HEK293 (cell line): ENCODE data around the gene ZFAND3.

Source experiments
- CTCF ChIA-PET: fragments of 350-600 bp; formaldehyde crosslinking; extraction: SDS; loops from one replicate; lab custom pipeline; 2021; ENCODE audit warnings: antibody characterized with exemption; lab: Yijun Ruan, JAX
- POLR2A ChIA-PET: fragments of 300-600 bp; formaldehyde crosslinking; extraction: SDS; loops from one replicate; lab custom pipeline; 2020; ENCODE audit warnings: antibody characterized with exemption, inconsistent platforms; lab: Yijun Ruan, JAX
- H3K27ac ChIP-seq: fragments of 200-500 bp; sonication (Bioruptor generic); 2 replicates; pipeline ENCODE4 v1.5.1; 2014; ENCODE audit warnings: low read depth, low read length, control low read depth, inconsistent platforms; ENCODE audit errors: extremely low read depth
- H3K36me3 ChIP-seq, 2 experiments: fragments of 200-500 bp in 1 of 2; sonication (Bioruptor generic) in 1 of 2; 1 replicate in 1 of 2; 2 replicates in 1 of 2; pipeline ENCODE4 v1.5.1; 2014 to 2017; ENCODE audit warnings: inconsistent platforms in 2 of 2, low read length in 2 of 2; ENCODE audit not compliant: control insufficient read depth in 2 of 2, insufficient read depth in 1 of 2
- H3K4me1 ChIP-seq: fragments of 200-500 bp; sonication (Bioruptor generic); 2 replicates; pipeline ENCODE4 v1.5.1; 2014; ENCODE audit warnings: mild to moderate bottlenecking, low read length, inconsistent platforms; ENCODE audit not compliant: control insufficient read depth, insufficient read depth
- H3K4me3 ChIP-seq: 2 replicates; pipeline ENCODE4 v1.5.1; 2011; ENCODE audit warnings: low read depth, mild to moderate bottlenecking, control low read depth, low read length, moderate library complexity
- H3K9me3 ChIP-seq: fragments of 200-500 bp; sonication (Bioruptor generic); 2 replicates; pipeline ENCODE4 v1.5.1; 2014; ENCODE audit warnings: low read depth, low read length, inconsistent platforms; ENCODE audit not compliant: control insufficient read depth, insufficient read depth
- GLIS1 ChIP-seq: fragments of 450-650 bp; formaldehyde crosslinking; IDR thresholded peaks from 2 replicates; pipeline ENCODE4 v1.5.1; 2016; ENCODE audit warnings: missing biosample characterization, missing genetic modification characterization
- OSR2 ChIP-seq: fragments of 450-650 bp; formaldehyde crosslinking; IDR thresholded peaks from 2 replicates; pipeline ENCODE4 v1.5.1; 2016; ENCODE audit warnings: missing biosample characterization, missing genetic modification characterization
- ZBTB20 ChIP-seq: fragments of 450-650 bp; formaldehyde crosslinking; IDR thresholded peaks from 2 replicates; pipeline ENCODE4 v1.5.1; 2016; ENCODE audit warnings: missing biosample characterization, missing genetic modification characterization
- ZFP41 ChIP-seq: fragments of 450-650 bp; formaldehyde crosslinking; IDR thresholded peaks from 2 replicates; pipeline ENCODE4 v1.5.1; 2016; ENCODE audit warnings: missing biosample characterization, missing genetic modification characterization, borderline replicate concordance
- ZNF239 ChIP-seq: fragments of 450-650 bp; formaldehyde crosslinking; IDR thresholded peaks from 2 replicates; pipeline ENCODE4 v1.5.1; 2016; ENCODE audit warnings: missing biosample characterization, missing genetic modification characterization
- ZNF324 ChIP-seq: fragments of 450-650 bp; formaldehyde crosslinking; IDR thresholded peaks from 2 replicates; pipeline ENCODE4 v1.5.1; 2016; ENCODE audit warnings: missing biosample characterization, missing genetic modification characterization
- ZNF350 ChIP-seq: fragments of 450-650 bp; formaldehyde crosslinking; IDR thresholded peaks from 2 replicates; pipeline ENCODE4 v1.5.0; 2017; ENCODE audit warnings: missing biosample characterization, mild to moderate bottlenecking, missing genetic modification characterization
- ZNF391 ChIP-seq: fragments of 450-650 bp; formaldehyde crosslinking; IDR thresholded peaks from 2 replicates; pipeline ENCODE4 v1.5.1; 2016; ENCODE audit warnings: low read depth, missing biosample characterization, missing genetic modification characterization, borderline replicate concordance
- ZNF48 ChIP-seq: fragments of 450-650 bp; formaldehyde crosslinking; IDR thresholded peaks from 2 replicates; pipeline ENCODE4 v1.5.1; 2016; ENCODE audit warnings: missing biosample characterization, missing genetic modification characterization
- ZNF548 ChIP-seq: fragments of 450-650 bp; formaldehyde crosslinking; IDR thresholded peaks from 2 replicates; pipeline ENCODE4 v1.5.1; 2016; ENCODE audit warnings: missing biosample characterization, missing genetic modification characterization
- ZNF558 ChIP-seq: fragments of 450-650 bp; formaldehyde crosslinking; IDR thresholded peaks from 2 replicates; pipeline ENCODE4 v1.5.1; 2016; ENCODE audit warnings: missing biosample characterization, missing genetic modification characterization
- ZNF629 ChIP-seq: fragments of 450-650 bp; formaldehyde crosslinking; IDR thresholded peaks from 2 replicates; pipeline ENCODE4 v1.5.1; 2017; ENCODE audit warnings: missing biosample characterization, missing genetic modification characterization
- ZSCAN30 ChIP-seq: fragments of 450-650 bp; IDR thresholded peaks from 2 replicates; pipeline ENCODE4 v1.5.1; 2018; ENCODE audit warnings: missing biosample characterization, mild to moderate bottlenecking, missing genetic modification characterization, moderate library complexity
- TF ChIP-seq, protein P1 (sequence below): fragments of 450-650 bp; formaldehyde crosslinking; IDR thresholded peaks from 2 replicates; pipeline ENCODE4 v1.5.1; 2016; ENCODE audit warnings: missing biosample characterization, missing genetic modification characterization
- TF ChIP-seq, protein P2 (sequence below): fragments of 450-650 bp; formaldehyde crosslinking; IDR thresholded peaks from 2 replicates; pipeline ENCODE4 v1.5.1; 2016; ENCODE audit warnings: missing biosample characterization, missing genetic modification characterization, borderline replicate concordance
- TF ChIP-seq, protein P3 (sequence below): fragments of 450-650 bp; formaldehyde crosslinking; IDR thresholded peaks from 2 replicates; pipeline ENCODE4 v1.5.1; 2017; ENCODE audit warnings: missing biosample characterization, missing genetic modification characterization
- TF ChIP-seq, protein P4 (sequence below): fragments of 450-650 bp; formaldehyde crosslinking; IDR thresholded peaks from 2 replicates; pipeline ENCODE4 v1.5.1; 2016; ENCODE audit warnings: missing biosample characterization, missing genetic modification characterization

Gene ZFAND3

DNA sequence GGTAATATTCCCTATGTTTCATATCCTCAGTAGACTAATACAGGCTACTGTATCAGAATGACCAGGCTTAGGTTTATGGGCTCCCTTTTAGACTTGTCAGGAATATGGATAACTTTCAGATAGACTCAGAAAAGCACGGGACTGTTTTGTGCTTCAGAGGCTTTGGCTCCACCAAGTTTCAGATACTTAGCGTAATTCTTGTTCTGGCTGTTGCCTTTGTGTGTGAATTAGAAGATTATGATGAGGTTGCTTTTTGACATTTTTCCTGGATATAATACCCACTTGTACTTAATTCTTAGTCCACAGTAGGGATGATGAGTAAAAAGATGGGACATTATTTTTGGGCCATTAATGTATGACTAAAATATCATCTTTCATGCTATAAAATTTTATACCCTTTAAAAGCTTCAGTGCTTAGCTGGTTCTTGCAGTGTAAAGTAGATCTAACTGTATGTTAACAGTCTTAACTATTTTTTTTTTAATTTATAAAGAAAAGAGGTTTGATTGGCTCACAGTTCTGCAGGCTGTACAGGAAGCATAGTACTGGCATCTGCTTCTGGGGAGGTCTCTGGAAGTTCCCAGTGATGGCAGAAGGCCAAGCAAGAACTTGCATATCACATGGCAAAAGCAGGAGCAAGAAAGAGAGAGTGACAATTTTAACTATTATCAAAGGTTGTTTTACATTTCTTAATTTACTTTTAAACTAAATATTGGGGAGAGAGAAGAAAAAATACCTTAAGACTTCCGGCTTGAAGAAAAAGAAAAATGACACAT lies 120.7 kb downstream of the ZFAND3 start (continued):
- TF ChIP-seq, protein P1, sequence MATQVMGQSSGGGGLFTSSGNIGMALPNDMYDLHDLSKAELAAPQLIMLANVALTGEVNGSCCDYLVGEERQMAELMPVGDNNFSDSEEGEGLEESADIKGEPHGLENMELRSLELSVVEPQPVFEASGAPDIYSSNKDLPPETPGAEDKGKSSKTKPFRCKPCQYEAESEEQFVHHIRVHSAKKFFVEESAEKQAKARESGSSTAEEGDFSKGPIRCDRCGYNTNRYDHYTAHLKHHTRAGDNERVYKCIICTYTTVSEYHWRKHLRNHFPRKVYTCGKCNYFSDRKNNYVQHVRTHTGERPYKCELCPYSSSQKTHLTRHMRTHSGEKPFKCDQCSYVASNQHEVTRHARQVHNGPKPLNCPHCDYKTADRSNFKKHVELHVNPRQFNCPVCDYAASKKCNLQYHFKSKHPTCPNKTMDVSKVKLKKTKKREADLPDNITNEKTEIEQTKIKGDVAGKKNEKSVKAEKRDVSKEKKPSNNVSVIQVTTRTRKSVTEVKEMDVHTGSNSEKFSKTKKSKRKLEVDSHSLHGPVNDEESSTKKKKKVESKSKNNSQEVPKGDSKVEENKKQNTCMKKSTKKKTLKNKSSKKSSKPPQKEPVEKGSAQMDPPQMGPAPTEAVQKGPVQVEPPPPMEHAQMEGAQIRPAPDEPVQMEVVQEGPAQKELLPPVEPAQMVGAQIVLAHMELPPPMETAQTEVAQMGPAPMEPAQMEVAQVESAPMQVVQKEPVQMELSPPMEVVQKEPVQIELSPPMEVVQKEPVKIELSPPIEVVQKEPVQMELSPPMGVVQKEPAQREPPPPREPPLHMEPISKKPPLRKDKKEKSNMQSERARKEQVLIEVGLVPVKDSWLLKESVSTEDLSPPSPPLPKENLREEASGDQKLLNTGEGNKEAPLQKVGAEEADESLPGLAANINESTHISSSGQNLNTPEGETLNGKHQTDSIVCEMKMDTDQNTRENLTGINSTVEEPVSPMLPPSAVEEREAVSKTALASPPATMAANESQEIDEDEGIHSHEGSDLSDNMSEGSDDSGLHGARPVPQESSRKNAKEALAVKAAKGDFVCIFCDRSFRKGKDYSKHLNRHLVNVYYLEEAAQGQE (tag by site-specific recombination), result no peak
- TF ChIP-seq ZNF239 (tag by site-specific recombination), result no peak
- no peak for TF ChIP-seq ZNF350 (tag by site-specific recombination)
- TF ChIP-seq, protein P2, sequence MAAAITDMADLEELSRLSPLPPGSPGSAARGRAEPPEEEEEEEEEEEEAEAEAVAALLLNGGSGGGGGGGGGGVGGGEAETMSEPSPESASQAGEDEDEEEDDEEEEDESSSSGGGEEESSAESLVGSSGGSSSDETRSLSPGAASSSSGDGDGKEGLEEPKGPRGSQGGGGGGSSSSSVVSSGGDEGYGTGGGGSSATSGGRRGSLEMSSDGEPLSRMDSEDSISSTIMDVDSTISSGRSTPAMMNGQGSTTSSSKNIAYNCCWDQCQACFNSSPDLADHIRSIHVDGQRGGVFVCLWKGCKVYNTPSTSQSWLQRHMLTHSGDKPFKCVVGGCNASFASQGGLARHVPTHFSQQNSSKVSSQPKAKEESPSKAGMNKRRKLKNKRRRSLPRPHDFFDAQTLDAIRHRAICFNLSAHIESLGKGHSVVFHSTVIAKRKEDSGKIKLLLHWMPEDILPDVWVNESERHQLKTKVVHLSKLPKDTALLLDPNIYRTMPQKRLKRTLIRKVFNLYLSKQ (tag by site-specific recombination), result no peak
- no peak for TF ChIP-seq ZNF48
- no peak for TF ChIP-seq ZSCAN30
- peak; percentile 53 for TF ChIP-seq ZBTB20 (tag by site-specific recombination)
- peak; percentile 42 for TF ChIP-seq GLIS1 (tag by site-specific recombination)

DNA sequence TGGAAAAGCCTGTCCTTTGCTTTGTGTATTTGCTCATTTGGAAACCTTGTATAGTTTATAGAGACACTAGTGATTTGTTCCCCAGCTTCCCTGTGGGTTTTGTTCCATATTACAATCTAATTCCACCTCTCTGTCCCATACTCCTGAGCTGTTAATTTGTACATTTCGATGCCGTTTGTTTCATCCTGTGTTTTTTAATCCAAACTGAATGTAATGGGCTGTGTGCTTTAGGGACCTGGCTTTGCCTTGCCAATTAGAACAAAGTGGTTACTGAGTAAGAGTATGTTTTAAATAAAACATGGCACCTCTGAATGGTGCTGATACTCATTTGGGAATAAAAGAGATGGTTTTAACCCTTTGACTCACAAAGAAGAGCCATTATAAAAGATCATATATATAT lies 122.3 kb downstream of the ZFAND3 start:
- Histone ChIP-seq H3K9me3 (no peaks in the 10 kb centered on the region), H3K4me3 (no peak overlapping the region), H3K36me3 (no peaks in the 10 kb centered on the region), H3K27ac (no peak overlapping the region), H3K4me1 (peaks cover 10% of the 10 kb centered on the region)
- ChIA-PET CTCF (interaction anchor here (0.6 to 0.9 kb wide), 2 partner anchors 11 to 83 kb away, joined by 3 read pairs; no protein-coding TSS in a partner anchor), POLR2A (no interaction called here)
- no peak for TF ChIP-seq ZNF548 (tag by site-specific recombination)

DNA sequence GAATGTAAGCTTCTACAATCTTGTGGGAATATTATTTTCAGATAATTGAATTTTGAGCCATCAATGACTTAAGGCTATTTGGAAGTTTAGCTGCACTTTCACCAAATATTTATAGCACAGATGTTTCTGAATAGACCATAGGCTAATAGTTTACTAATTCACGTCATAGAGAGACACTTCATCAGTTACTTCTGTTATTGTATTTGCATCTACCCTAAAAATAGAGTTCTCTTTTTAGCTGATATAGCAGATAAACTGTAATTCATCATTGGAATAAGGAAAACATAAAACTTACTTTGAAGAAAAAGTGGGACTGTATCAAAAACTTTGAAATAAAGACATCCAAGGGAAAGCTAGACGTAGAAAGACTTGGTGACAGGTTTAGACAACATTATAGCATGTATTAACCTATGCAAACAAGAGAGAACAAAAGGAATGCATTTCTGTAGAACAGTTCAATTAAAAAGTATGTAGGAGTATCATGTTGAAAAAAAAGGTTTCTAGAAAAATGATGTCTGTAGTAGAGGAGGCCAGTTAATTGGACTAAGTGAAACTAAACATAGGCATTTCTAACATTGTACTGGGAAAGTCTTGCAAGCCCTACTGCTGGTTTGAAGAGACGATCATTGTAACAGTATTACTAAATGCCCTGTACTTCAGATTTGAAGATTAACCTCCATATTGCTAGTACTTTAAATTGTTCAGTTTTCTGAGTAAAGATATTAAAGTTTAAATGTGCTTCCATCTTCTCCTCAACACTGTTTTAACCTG lies 123.3 kb downstream of the ZFAND3 start:
- TF ChIP-seq ZFP41 (tag by site-specific recombination) (no peak), ZNF391 (no peak), ZNF558 (tag by site-specific recombination) (no peak), ZNF629 (no peak), OSR2 (tag by site-specific recombination) (no peak), ZNF324 (tag by site-specific recombination) (no peak)
- TF ChIP-seq, protein P3, sequence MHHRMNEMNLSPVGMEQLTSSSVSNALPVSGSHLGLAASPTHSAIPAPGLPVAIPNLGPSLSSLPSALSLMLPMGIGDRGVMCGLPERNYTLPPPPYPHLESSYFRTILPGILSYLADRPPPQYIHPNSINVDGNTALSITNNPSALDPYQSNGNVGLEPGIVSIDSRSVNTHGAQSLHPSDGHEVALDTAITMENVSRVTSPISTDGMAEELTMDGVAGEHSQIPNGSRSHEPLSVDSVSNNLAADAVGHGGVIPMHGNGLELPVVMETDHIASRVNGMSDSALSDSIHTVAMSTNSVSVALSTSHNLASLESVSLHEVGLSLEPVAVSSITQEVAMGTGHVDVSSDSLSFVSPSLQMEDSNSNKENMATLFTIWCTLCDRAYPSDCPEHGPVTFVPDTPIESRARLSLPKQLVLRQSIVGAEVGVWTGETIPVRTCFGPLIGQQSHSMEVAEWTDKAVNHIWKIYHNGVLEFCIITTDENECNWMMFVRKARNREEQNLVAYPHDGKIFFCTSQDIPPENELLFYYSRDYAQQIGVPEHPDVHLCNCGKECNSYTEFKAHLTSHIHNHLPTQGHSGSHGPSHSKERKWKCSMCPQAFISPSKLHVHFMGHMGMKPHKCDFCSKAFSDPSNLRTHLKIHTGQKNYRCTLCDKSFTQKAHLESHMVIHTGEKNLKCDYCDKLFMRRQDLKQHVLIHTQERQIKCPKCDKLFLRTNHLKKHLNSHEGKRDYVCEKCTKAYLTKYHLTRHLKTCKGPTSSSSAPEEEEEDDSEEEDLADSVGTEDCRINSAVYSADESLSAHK (tag by site-specific recombination), result peak; percentile 45; the same call in 1 of the 2 replicates
- TF ChIP-seq, protein P4, sequence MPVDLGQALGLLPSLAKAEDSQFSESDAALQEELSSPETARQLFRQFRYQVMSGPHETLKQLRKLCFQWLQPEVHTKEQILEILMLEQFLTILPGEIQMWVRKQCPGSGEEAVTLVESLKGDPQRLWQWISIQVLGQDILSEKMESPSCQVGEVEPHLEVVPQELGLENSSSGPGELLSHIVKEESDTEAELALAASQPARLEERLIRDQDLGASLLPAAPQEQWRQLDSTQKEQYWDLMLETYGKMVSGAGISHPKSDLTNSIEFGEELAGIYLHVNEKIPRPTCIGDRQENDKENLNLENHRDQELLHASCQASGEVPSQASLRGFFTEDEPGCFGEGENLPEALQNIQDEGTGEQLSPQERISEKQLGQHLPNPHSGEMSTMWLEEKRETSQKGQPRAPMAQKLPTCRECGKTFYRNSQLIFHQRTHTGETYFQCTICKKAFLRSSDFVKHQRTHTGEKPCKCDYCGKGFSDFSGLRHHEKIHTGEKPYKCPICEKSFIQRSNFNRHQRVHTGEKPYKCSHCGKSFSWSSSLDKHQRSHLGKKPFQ (tag by site-specific recombination), result no peak
- CTCF ChIA-PET, result interaction anchor here (0.7 kb wide), 1 partner anchor 730 kb away, joined by 3 read pairs; no protein-coding TSS in a partner anchor

More for the DNA sequence above, 123.3 kb downstream of the ZFAND3 start:
- Histone ChIP-seq H3K4me1 (peaks cover 10% of the 10 kb centered on the region), H3K27ac (no peak overlapping the region), H3K36me3 (no peaks in the 10 kb centered on the region), H3K4me3 (no peak overlapping the region), H3K9me3 (no peaks in the 10 kb centered on the region)
- POLR2A ChIA-PET, result no interaction called here
